Measurements from ENCODE around the gene COX7A1.
"Not testable (repeated sequence)": the region's sequence is repeated elsewhere in the genome, so short reads cannot be mapped to it uniquely, and the experiment has no call there.

DNA sequence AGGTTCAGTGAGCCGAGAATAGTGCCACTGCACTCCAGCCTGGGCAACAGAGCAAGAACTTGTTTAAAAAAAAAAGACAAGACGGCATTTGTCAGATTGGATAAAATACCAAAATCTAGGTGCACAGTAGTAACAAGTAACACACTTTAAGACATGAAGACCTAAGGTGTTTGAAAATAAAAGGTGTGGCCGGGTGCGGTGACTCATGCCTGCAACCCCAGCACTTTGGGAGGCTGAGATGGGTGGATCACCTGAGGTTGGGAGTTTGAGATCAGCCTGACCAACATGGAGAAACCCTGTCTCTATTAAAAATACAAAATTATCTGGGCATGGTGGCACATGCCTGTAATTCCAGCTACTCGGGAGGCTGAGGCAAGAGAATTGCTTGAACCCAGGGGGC, 34.5 kb upstream of the COX7A1 start:
- TF ChIP-seq, protein P1, sequence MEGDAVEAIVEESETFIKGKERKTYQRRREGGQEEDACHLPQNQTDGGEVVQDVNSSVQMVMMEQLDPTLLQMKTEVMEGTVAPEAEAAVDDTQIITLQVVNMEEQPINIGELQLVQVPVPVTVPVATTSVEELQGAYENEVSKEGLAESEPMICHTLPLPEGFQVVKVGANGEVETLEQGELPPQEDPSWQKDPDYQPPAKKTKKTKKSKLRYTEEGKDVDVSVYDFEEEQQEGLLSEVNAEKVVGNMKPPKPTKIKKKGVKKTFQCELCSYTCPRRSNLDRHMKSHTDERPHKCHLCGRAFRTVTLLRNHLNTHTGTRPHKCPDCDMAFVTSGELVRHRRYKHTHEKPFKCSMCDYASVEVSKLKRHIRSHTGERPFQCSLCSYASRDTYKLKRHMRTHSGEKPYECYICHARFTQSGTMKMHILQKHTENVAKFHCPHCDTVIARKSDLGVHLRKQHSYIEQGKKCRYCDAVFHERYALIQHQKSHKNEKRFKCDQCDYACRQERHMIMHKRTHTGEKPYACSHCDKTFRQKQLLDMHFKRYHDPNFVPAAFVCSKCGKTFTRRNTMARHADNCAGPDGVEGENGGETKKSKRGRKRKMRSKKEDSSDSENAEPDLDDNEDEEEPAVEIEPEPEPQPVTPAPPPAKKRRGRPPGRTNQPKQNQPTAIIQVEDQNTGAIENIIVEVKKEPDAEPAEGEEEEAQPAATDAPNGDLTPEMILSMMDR (IDR thresholded peaks at IDR 0.05), result not testable (repeated sequence)
- not testable (repeated sequence) for TF ChIP-seq POLR2AphosphoS5 (IDR thresholded peaks at IDR 0.05)
